Uterus (tissue), 2 donors: ENCODE measurements around the gene RAD23A.

Source experiments
- CTCF ChIP-seq, 4 experiments: fragments of 200-600 bp in 2 of 4; fragments of 450-650 bp in 2 of 4; sonication (generic) in 2 of 4; IDR thresholded peaks; one replicate each; pipeline ENCODE4 v1.5.1; 2016 to 2019; ENCODE audit warnings: antibody characterized with exemption in 4 of 4, mild to moderate bottlenecking in 2 of 4, moderate library complexity in 1 of 4
- POLR2A ChIP-seq, 2 donors: fragments of 450-650 bp; IDR thresholded peaks; one replicate each; pipeline ENCODE4 v1.6.1; 2016; ENCODE audit warnings: antibody characterized with exemption in 2 of 2, mild to moderate bottlenecking in 1 of 2, moderate library complexity in 1 of 2

- TF ChIP-seq CTCF (IDR thresholded peaks at IDR 0.05) (no peak), POLR2A (IDR thresholded peaks at IDR 0.05) (no peak)
Measured at GRCh38 chr19:13003081-13003480, 57.4 kb downstream of the RAD23A start.
